Myocyte (in vitro differentiated cells): ENCODE results near the gene HLA-A. TPM values are rescaled to one million over a fixed set of nuclear protein-coding genes. Genes with fewer than 3 reads are reported as not detected.

ENCODE experiments used
- DNase-seq: peaks from one replicate; pipeline ENCODE4 v3.0.0-alpha.2; 2012; ENCODE audit warnings: low read depth
- total RNA-seq: library from RNA; depleted of rRNA; stranded (reverse); fragments of >200 nt; gene quantifications from 2 replicates; pipeline ENCODE4 v1.2.3, GENCODE V29; 2014

The HLA-A gene
- total RNA-seq, 1 donor from 2014 or later = 1,076 TPM

- DNase-seq = no peak
Measured at GRCh38 chr6:29984992-29985391, 42.7 kb downstream of the HLA-A start.

GRCh38 chr6:29986179-29986781, 43.9 kb downstream of the HLA-A start:
- no peak for DNase-seq

- no peak for DNase-seq
Measured at GRCh38 chr6:29989211-29989610, 46.9 kb downstream of the HLA-A start.

- no peak for DNase-seq
Measured at GRCh38 chr6:29990931-29991330, 48.6 kb downstream of the HLA-A start.

GRCh38 chr6:29992807-29993206, 50.5 kb downstream of the HLA-A start:
- no peak for DNase-seq

- no peak for DNase-seq
Measured at GRCh38 chr6:29994826-29995225, 52.5 kb downstream of the HLA-A start.

- no peak for DNase-seq
Measured at GRCh38 chr6:29995340-29995777, 53.0 kb downstream of the HLA-A start.

Other genes starting within 250 kb of the HLA-A start
- gene HLA-F, start 219.1 kb upstream of the HLA-A start, total RNA-seq = 6.8 TPM in 2 replicates
- not detected in 2 replicates for gene HLA-G, start 114.7 kb upstream of the HLA-A start, total RNA-seq
- gene POLR1H, start 118.7 kb downstream of the HLA-A start, total RNA-seq = 17.9 and 20.2 TPM in 2 replicates
- gene PPP1R11, start 124.7 kb downstream of the HLA-A start, total RNA-seq = 35.1 and 37.9 TPM in 2 replicates
- not detected in 2 replicates for gene RNF39, start 133.2 kb downstream of the HLA-A start, total RNA-seq
- gene TRIM31, start 170.6 kb downstream of the HLA-A start, total RNA-seq = not detected in 2 replicates
- not detected in 2 replicates for gene TRIM40, start 193.6 kb downstream of the HLA-A start, total RNA-seq
- not detected in 2 replicates for gene TRIM10, start 218.7 kb downstream of the HLA-A start, total RNA-seq
- not detected in 2 replicates for gene TRIM15, start 221.0 kb downstream of the HLA-A start, total RNA-seq